Thoracic aorta (tissue), 2 donors: ENCODE data around the gene WDR72. TPM values are rescaled to one million over a fixed set of nuclear protein-coding genes. Genes with fewer than 3 reads are reported as not detected.

ENCODE experiments used
- ATAC-seq: fragments of 150-250 bp; one replicate; pipeline ENCODE4 v1.8.0; 2017; ENCODE audit warnings: low read depth; ENCODE audit not compliant: insufficient number of reproducible peaks, low FRiP score
- DNase-seq: peaks from one replicate; pipeline ENCODE4 v3.0.0-alpha.2; 2020; ENCODE audit warnings: low spot score
- H3K27ac ChIP-seq, 2 donors: fragments of 200-600 bp; sonication (generic); 1 replicate in 1 of 2; 2 replicates in 1 of 2; pipeline ENCODE4 v1.5.1; 2016; ENCODE audit warnings: mild to moderate bottlenecking in 2 of 2, moderate library complexity in 2 of 2
- H3K27me3 ChIP-seq: fragments of 200-600 bp; sonication (generic); replicated peaks from 2 replicates; pipeline ENCODE4 v1.6.0; 2016; ENCODE audit warnings: mild to moderate bottlenecking; ENCODE audit not compliant: insufficient read depth
- H3K36me3 ChIP-seq: fragments of 200-600 bp; sonication (generic); one replicate; pipeline ENCODE4 v1.5.1; 2016
- H3K4me1 ChIP-seq, 2 donors: fragments of 200-600 bp; sonication (generic); 1 replicate in 1 of 2; 2 replicates in 1 of 2; pipeline versions ENCODE4 v1.5.1 to v1.6.0; 2016; ENCODE audit warnings: low read depth in 2 of 2, mild to moderate bottlenecking in 1 of 2; ENCODE audit not compliant: control insufficient read depth in 1 of 2
- H3K4me3 ChIP-seq: fragments of 200-600 bp; sonication (generic); 2 replicates; pipeline ENCODE4 v1.5.1; 2016; ENCODE audit warnings: mild to moderate bottlenecking
- H3K9me3 ChIP-seq: fragments of 200-600 bp; sonication (generic); 2 replicates; pipeline ENCODE4 v1.5.1; 2016
- CTCF ChIP-seq: fragments of 200-600 bp; sonication (generic); IDR thresholded peaks from one replicate; pipeline ENCODE4 v1.5.1; 2019; ENCODE audit warnings: antibody characterized with exemption
- total RNA-seq, 2 donors: library from RNA; depleted of rRNA; stranded (reverse); fragments of >200 nt; gene quantifications; one replicate each; pipeline versions ENCODE4 v1.1.0 to v1.2.3, GENCODE V29; 2016

Gene WDR72
- total RNA-seq, 2 donors from 2014 or later = 2.2 TPM; not detected in 1

DNA sequence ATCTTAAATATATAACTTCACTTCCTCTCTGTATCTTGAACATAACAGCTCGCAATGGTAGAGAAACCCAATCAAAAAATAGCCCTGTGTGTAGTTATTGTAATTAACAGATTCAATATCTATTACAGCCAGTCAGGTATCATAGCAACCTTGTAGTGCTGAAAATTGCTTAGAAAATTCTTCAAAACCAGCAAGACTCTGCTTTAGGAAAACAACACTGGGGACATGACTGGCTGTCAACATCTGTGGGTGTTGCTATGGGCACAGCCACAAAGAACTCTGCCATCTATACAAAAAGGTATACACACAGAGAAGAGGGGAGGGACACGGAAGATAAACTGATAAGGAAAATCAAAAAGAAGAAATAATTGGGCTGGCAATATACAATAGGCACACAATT is 101.2 kb downstream of the WDR72 start:
- no peak overlapping the region for H3K4me3 ChIP-seq
- no peak for ATAC-seq
- TF ChIP-seq CTCF = no peak

DNA sequence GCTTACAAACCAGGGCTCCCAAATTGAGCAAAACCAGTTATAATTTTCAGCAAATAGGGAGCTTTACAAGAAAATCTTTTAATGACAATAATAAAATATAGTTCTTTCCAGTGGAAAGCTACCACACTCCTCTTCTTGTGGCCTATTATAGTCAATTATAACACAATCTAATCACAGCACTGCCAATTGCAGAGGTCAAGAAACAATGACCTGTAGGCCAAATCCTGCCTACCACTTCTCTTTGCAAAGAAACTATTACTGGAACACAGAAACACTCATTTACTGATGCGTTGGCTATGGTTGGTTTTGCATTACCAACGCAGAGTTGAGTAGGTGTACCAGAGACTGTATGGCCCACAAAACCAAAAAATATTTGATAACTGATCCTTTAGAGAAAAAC is 110.5 kb downstream of the WDR72 start:
- TF ChIP-seq CTCF = no peak
- Histone ChIP-seq H3K36me3 (no peaks in the 10 kb centered on the region), H3K9me3 (no peaks in the 10 kb centered on the region), H3K27me3 (no peaks in the 10 kb centered on the region), H3K27ac (no peak overlapping the region), H3K4me1 (no peaks in the 10 kb centered on the region), H3K4me3 (no peak overlapping the region)
- no peak for ATAC-seq
- no peak for DNase-seq

More for the DNA sequence above, 101.2 kb downstream of the WDR72 start:
- no peaks in the 10 kb centered on the region for H3K9me3 ChIP-seq
- H3K27me3 ChIP-seq = no peaks in the 10 kb centered on the region
- no peaks in the 10 kb centered on the region for H3K36me3 ChIP-seq
- H3K27ac ChIP-seq = no peak overlapping the region
- H3K4me1 ChIP-seq = no peaks in the 10 kb centered on the region
- no peak for DNase-seq

DNA sequence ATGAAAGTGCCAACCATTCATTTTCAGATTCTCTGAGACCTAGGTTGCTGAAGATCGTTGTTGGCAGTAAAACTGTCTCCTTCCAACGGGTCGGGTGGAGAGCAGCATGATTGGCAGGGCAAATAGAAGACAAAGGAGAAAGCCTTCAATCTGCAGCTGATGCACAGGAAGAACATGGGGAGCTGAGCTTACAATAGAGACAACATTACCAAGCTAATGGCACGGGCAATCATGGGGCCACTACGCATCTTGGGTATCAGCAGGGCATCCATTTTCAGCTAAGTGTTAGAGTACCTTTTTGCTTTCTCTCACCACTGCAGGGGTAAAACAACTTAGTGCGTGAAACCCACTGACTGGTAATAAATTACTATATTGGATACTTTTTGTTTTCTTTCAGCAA is 114.8 kb downstream of the WDR72 start:
- ATAC-seq = no peak
- Histone ChIP-seq H3K36me3 (no peaks in the 10 kb centered on the region), H3K9me3 (no peaks in the 10 kb centered on the region), H3K4me3 (no peak overlapping the region), H3K27ac (no peak overlapping the region), H3K27me3 (no peaks in the 10 kb centered on the region), H3K4me1 (no peaks in the 10 kb centered on the region)
- TF ChIP-seq CTCF = no peak
- DNase-seq = no peak

- H3K36me3 ChIP-seq = no peaks in the 10 kb centered on the region
- no peaks in the 10 kb centered on the region for H3K4me1 ChIP-seq
- DNase-seq = no peak
- H3K27ac ChIP-seq = no peak overlapping the region
- no peak for TF ChIP-seq CTCF
- no peaks in the 10 kb centered on the region for H3K27me3 ChIP-seq
- H3K9me3 ChIP-seq = no peaks in the 10 kb centered on the region
- H3K4me3 ChIP-seq = no peak overlapping the region
- ATAC-seq = no peak
These were observed 124.9 kb downstream of the WDR72 start for GRCh38 chr15:53634517-53635106.

- no peak for TF ChIP-seq CTCF
- ATAC-seq = no peak
- no peak overlapping the region for H3K4me3 ChIP-seq
- DNase-seq = no peak
- no peaks in the 10 kb centered on the region for H3K27me3 ChIP-seq
- H3K4me1 ChIP-seq = no peaks in the 10 kb centered on the region
- no peaks in the 10 kb centered on the region for H3K36me3 ChIP-seq
- H3K27ac ChIP-seq = no peak overlapping the region
- H3K9me3 ChIP-seq = no peaks in the 10 kb centered on the region
These were observed 132.2 kb downstream of the WDR72 start for GRCh38 chr15:53627279-53627678.
